Measurements from ENCODE around the gene PFDN1. TPM values are rescaled to one million over a fixed set of nuclear protein-coding genes. Genes with fewer than 3 reads are reported as not detected.

PFDN1 gene
- total and polyA plus RNA-seq, 9 of the 15 experiments (the other 6 are each of a cell fraction or from before 2014, with no cell fraction given) = 45.5 to 215 (median 78.0) TPM

DNA sequence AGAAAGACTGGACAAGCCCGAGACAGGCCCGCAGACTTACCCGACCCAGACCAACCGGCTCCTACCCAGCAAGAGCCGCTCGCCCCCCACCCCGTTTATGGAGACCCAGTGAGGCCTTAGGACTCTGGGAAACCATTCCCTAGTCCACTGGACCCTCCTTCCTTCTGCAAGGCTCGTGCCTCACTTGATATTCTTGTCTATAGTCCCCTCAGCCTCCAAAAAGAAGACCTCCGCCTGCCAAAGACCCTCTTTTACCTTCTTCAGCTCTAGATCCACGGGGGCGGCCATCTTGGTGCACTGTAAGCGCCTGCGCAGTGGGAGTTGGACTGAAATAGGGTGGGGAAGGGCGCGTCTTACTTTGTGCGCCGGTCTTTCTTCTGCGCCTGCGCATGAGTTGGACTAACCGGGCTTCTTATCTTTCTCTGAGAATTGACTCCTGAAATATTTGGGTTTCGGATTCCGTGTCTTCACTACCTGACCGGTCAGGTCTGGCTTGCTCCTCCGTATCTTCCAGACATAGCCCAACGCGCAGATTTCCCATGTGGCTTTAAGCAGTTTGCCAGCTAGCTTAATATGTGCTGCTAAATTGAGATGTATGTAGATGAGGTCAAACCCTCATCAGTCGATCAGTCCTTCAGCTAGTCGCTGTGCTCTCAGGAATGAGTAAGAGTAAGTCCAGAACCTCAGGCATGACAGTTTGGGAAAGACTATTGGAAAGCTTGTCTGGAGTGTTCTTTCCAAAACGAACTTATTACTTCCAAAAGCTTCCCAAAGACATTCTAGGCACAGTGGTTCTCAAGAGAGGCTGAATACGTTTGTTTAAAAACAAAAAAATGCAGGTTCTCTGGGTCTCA, at the start of gene PFDN1 (continued):
- no peak for TF ChIP-seq WHSC1 (IDR thresholded peaks at IDR 0.05; ENCODE audit: low read length)
- TF ChIP-seq GATAD2A (IDR thresholded peaks at IDR 0.05) = no peak
- TF ChIP-seq EP400 (IDR thresholded peaks at IDR 0.05) = peak; percentile 68
- no peak for TF ChIP-seq FUS (optimal IDR thresholded peaks at IDR 0.05; ENCODE audit: low read depth, low read length)
- TF ChIP-seq, protein P1, sequence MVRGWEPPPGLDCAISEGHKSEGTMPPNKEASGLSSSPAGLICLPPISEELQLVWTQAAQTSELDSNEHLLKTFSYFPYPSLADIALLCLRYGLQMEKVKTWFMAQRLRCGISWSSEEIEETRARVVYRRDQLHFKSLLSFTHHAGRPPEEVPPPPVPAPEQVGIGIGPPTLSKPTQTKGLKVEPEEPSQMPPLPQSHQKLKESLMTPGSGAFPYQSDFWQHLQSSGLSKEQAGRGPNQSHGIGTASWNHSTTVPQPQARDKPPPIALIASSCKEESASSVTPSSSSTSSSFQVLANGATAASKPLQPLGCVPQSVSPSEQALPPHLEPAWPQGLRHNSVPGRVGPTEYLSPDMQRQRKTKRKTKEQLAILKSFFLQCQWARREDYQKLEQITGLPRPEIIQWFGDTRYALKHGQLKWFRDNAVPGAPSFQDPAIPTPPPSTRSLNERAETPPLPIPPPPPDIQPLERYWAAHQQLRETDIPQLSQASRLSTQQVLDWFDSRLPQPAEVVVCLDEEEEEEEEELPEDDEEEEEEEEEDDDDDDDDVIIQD (CRISPR knock-in tag; IDR thresholded peaks at IDR 0.05) = no peak
- no peak for TF ChIP-seq PHTF2 (CRISPR knock-in tag; IDR thresholded peaks at IDR 0.05)
- TF ChIP-seq, protein P2, sequence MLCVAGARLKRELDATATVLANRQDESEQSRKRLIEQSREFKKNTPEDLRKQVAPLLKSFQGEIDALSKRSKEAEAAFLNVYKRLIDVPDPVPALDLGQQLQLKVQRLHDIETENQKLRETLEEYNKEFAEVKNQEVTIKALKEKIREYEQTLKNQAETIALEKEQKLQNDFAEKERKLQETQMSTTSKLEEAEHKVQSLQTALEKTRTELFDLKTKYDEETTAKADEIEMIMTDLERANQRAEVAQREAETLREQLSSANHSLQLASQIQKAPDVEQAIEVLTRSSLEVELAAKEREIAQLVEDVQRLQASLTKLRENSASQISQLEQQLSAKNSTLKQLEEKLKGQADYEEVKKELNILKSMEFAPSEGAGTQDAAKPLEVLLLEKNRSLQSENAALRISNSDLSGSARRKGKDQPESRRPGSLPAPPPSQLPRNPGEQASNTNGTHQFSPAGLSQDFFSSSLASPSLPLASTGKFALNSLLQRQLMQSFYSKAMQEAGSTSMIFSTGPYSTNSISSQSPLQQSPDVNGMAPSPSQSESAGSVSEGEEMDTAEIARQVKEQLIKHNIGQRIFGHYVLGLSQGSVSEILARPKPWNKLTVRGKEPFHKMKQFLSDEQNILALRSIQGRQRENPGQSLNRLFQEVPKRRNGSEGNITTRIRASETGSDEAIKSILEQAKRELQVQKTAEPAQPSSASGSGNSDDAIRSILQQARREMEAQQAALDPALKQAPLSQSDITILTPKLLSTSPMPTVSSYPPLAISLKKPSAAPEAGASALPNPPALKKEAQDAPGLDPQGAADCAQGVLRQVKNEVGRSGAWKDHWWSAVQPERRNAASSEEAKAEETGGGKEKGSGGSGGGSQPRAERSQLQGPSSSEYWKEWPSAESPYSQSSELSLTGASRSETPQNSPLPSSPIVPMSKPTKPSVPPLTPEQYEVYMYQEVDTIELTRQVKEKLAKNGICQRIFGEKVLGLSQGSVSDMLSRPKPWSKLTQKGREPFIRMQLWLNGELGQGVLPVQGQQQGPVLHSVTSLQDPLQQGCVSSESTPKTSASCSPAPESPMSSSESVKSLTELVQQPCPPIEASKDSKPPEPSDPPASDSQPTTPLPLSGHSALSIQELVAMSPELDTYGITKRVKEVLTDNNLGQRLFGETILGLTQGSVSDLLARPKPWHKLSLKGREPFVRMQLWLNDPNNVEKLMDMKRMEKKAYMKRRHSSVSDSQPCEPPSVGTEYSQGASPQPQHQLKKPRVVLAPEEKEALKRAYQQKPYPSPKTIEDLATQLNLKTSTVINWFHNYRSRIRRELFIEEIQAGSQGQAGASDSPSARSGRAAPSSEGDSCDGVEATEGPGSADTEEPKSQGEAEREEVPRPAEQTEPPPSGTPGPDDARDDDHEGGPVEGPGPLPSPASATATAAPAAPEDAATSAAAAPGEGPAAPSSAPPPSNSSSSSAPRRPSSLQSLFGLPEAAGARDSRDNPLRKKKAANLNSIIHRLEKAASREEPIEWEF (CRISPR knock-in tag; IDR thresholded peaks at IDR 0.05) = no peak
- no peak for TF ChIP-seq FIP1L1 (IDR thresholded peaks at IDR 0.05; ENCODE audit: low read depth, low read length, poor library complexity, severe bottlenecking)
- TF ChIP-seq ILK (tag; IDR thresholded peaks at IDR 0.05; ENCODE audit: borderline replicate concordance, low read depth) = no peak
- TF ChIP-seq PRPF4 (IDR thresholded peaks at IDR 0.05; ENCODE audit: insufficient read depth, low read depth, low read length, poor library complexity, severe bottlenecking) = no peak
- TF ChIP-seq, protein P3, sequence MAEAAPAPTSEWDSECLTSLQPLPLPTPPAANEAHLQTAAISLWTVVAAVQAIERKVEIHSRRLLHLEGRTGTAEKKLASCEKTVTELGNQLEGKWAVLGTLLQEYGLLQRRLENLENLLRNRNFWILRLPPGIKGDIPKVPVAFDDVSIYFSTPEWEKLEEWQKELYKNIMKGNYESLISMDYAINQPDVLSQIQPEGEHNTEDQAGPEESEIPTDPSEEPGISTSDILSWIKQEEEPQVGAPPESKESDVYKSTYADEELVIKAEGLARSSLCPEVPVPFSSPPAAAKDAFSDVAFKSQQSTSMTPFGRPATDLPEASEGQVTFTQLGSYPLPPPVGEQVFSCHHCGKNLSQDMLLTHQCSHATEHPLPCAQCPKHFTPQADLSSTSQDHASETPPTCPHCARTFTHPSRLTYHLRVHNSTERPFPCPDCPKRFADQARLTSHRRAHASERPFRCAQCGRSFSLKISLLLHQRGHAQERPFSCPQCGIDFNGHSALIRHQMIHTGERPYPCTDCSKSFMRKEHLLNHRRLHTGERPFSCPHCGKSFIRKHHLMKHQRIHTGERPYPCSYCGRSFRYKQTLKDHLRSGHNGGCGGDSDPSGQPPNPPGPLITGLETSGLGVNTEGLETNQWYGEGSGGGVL (CRISPR knock-in tag; IDR thresholded peaks at IDR 0.05) = no peak
- no peak for TF ChIP-seq CBFA2T3 (IDR thresholded peaks at IDR 0.05)
- no peak for TF ChIP-seq NFYB (IDR thresholded peaks at IDR 0.05; ENCODE audit: extremely low read depth, insufficient read length)
- TF ChIP-seq EGR1 (conservative IDR thresholded peaks at IDR 0.05) = no peak
- peak; percentile 91 to 99 (median 97) for TF ChIP-seq YY1 (IDR thresholded peaks at IDR 0.05; ENCODE audit: borderline replicate concordance in 1 of 3, control insufficient read depth in 1 of 3, extremely low read depth in 1 of 3, insufficient read depth in 3 of 3, insufficient read length in 1 of 3, insufficient replicate concordance in 2 of 3, low read depth in 1 of 3, low read length in 2 of 3)
- peak; percentile 80 for TF ChIP-seq TBP (optimal IDR thresholded peaks at IDR 0.05; ENCODE audit: low read depth, low read length)
- TF ChIP-seq HSF4 (CRISPR knock-in tag; IDR thresholded peaks at IDR 0.05; ENCODE audit: borderline replicate concordance) = no peak
- TF ChIP-seq ZEB2 (IDR thresholded peaks at IDR 0.05) = peak; percentile 66; the same call in 1 of the 2 replicates
- no peak for TF ChIP-seq ZNF217 (CRISPR knock-in tag; IDR thresholded peaks at IDR 0.05)

All from K562 (cell line).